ENCODE results near the gene PCBP3. TPM values are rescaled to one million over a fixed set of nuclear protein-coding genes. Genes with fewer than 3 reads are reported as not detected.

PCBP3 gene
- total RNA-seq, 1 donor from 2014 or later = not detected

GRCh38 chr21:45852886-45853400 is 209.4 kb downstream of the PCBP3 start:
- peak; percentile 28 for FAIRE-seq

GRCh38 chr21:45853703-45854342 is 210.3 kb downstream of the PCBP3 start:
- no peak for FAIRE-seq
- no peak for TF ChIP-seq CTCF (IDR thresholded peaks at IDR 0.05; ENCODE audit: insufficient read depth, low read length, severe bottlenecking)

More at GRCh38 chr21:45852886-45853400, 209.4 kb downstream of the PCBP3 start:
- Histone ChIP-seq H3K4me3 (ENCODE audit: low read depth, low read length) (no peak overlapping the region), H3K27me3 (ENCODE audit: control insufficient read depth, insufficient read depth, low read length) (no peaks in the 10 kb centered on the region), H3K36me3 (ENCODE audit: control insufficient read depth, insufficient read depth, low read length) (no peaks in the 10 kb centered on the region)
- no peak for TF ChIP-seq CTCF (IDR thresholded peaks at IDR 0.05; ENCODE audit: insufficient read depth, low read length, severe bottlenecking)
- DNase-seq (ENCODE audit: low read depth) = no peak

DNA sequence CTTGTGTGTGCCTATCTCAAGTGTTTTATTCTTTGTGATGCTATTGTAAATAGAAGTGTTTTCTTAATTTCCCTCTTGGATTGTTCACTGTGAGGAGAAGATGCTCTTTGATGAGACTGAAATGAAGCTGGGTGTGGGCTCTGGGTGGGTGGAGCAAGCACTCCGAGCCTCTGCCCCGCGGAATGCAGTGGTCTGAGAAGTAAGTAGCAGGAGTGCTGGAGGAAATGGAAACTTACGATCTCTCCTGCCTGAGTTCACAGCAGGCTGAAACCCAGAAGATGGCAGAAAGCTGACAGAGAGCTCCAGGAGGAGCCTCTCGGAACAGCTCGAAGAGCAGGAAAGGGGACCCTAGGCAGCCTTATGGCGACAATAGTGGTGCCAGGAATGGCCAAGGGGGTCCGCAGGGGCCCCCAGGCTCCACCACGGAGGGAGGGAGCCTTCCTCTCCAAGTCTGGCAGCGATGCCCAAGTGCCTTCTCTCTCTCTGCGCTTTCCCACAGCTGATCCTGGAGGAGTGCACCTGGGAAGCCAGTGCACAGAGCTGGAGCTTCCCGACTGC is 211.2 kb downstream of the PCBP3 start:
- TF ChIP-seq CTCF (IDR thresholded peaks at IDR 0.05; ENCODE audit: insufficient read depth, low read length, severe bottlenecking) = no peak
- FAIRE-seq = no peak
- no peak overlapping the region for H3K4me3 ChIP-seq (ENCODE audit: low read depth, low read length)

More at GRCh38 chr21:45853703-45854342, 210.3 kb downstream of the PCBP3 start:
- Histone ChIP-seq H3K36me3 (ENCODE audit: control insufficient read depth, insufficient read depth, low read length) (no peaks in the 10 kb centered on the region), H3K27me3 (ENCODE audit: control insufficient read depth, insufficient read depth, low read length) (no peaks in the 10 kb centered on the region), H3K4me3 (ENCODE audit: low read depth, low read length) (no peak overlapping the region)
- peak; percentile 58 for DNase-seq (ENCODE audit: low read depth)

GRCh38 chr21:45855248-45855811 is 211.8 kb downstream of the PCBP3 start:
- no peak for TF ChIP-seq CTCF (IDR thresholded peaks at IDR 0.05; ENCODE audit: insufficient read depth, low read length, severe bottlenecking)
- H3K4me3 ChIP-seq (ENCODE audit: low read depth, low read length) = no peak overlapping the region
- H3K36me3 ChIP-seq (ENCODE audit: control insufficient read depth, insufficient read depth, low read length) = no peaks in the 10 kb centered on the region
- FAIRE-seq = no peak
- no peaks in the 10 kb centered on the region for H3K27me3 ChIP-seq (ENCODE audit: control insufficient read depth, insufficient read depth, low read length)
- DNase-seq (ENCODE audit: low read depth) = no peak

More for the DNA sequence above, 211.2 kb downstream of the PCBP3 start:
- H3K36me3 ChIP-seq (ENCODE audit: control insufficient read depth, insufficient read depth, low read length) = no peaks in the 10 kb centered on the region
- H3K27me3 ChIP-seq (ENCODE audit: control insufficient read depth, insufficient read depth, low read length) = no peaks in the 10 kb centered on the region
- no peak for DNase-seq (ENCODE audit: low read depth)

DNA sequence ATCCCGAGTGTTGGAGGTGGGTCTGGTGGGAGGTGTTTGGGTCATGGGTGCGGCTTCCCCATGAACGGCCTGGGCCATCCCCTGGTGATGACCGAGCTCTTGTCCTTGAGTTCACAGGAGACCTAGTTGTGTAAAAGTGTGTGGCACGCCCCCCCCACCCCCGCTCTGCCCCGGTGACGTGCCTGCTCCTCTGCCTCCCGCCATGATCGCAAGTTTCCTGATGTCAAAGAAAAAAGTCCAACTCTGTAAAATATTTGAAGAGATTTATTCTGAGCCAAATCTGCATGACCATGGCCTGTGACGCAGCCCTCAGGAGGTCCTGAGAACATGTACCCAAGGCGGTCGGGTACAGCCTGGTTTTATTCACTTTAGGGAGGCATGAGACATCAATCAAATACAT is 212.9 kb downstream of the PCBP3 start:
- Histone ChIP-seq H3K4me3 (ENCODE audit: low read depth, low read length) (no peak overlapping the region), H3K27me3 (ENCODE audit: control insufficient read depth, insufficient read depth, low read length) (no peaks in the 10 kb centered on the region), H3K36me3 (ENCODE audit: control insufficient read depth, insufficient read depth, low read length) (no peaks in the 10 kb centered on the region)
- no peak for DNase-seq (ENCODE audit: low read depth)
- FAIRE-seq = no peak
- TF ChIP-seq CTCF (IDR thresholded peaks at IDR 0.05; ENCODE audit: insufficient read depth, low read length, severe bottlenecking) = no peak

Measured in bronchial epithelial cell (primary cell).